GM12892 (cell line): ENCODE measurements around the gene KRTAP5-1.
A peak's percentile ranks its signal among the peaks of the same experiment; 100 is the strongest.

Experiments used
- DNase-seq: peaks from one replicate; pipeline ENCODE4 v3.0.0; 2011; ENCODE audit not compliant: insufficient read length
- FAIRE-seq: peaks from 2 replicates; lab custom pipeline; 2011; peaks lifted over from hg19 to GRCh38; lab: Jason Lieb, UNC
- POLR2A ChIP-seq: IDR thresholded peaks from 2 replicates; pipeline ENCODE4 v1.6.1; 2011; ENCODE audit warnings: low read depth, low read length, control low read depth
- POLR2AphosphoS5 ChIP-seq: IDR thresholded peaks from 2 replicates; pipeline ENCODE4 v1.6.1; 2011; ENCODE audit warnings: low read depth, low read length, control low read depth
- TAF1 ChIP-seq: IDR thresholded peaks from 2 replicates; pipeline ENCODE4 v1.6.1; 2011; ENCODE audit warnings: low read depth, mild to moderate bottlenecking, control low read depth, low read length, borderline replicate concordance

The KRTAP5-1 gene

DNA sequence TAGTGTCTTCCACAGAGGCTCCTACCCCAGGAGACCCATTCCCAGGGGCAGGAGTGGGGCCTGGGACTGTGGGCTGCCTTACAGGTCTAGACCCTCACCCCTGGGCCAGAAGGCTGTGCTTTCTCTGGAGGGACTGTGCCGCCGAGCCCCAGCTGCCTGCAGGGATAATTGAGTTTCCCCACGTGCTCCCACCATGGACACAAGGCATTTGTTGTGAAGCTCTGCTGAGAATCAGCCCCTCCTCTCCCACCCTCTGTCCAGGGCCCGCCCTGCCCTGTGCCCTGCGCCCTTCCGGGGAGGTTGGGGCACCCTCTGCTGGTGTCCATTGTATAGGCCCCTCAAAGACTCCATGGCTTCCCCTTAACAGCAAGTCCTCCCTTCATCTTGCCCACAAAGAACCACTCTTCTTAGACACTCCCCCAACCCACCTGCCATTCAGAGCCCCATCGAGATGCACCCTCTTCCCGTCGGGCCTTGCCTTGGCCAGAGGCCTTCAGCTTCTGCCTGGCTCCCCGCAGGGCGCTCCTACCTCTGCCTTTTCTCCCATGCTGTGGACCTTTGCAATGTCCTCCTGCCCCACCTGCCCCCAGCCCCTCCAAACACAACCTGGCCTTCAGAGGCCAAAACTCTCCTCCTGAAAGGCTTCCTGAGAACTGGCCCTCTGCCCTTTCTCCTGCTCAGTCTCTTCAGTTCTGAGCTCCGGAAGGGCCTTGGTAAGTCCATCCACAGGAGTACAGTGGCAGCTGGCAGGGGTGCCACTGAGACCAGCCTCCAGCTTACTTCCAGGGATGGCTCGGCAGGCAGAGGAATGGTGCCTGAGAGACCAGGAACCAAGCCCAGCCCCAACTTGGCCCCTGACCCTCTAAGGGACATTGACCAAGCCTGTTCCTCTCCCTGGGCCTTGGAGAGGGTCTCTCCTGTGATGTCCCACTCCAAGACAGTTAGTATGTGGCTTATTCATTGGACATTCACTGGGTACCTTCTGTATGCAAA is 35.4 kb downstream of the KRTAP5-1 start:
- no peak for FAIRE-seq
- DNase-seq = no peak
- TF ChIP-seq TAF1 = no peak
- no peak for TF ChIP-seq POLR2A
- TF ChIP-seq POLR2AphosphoS5 = no peak

DNA sequence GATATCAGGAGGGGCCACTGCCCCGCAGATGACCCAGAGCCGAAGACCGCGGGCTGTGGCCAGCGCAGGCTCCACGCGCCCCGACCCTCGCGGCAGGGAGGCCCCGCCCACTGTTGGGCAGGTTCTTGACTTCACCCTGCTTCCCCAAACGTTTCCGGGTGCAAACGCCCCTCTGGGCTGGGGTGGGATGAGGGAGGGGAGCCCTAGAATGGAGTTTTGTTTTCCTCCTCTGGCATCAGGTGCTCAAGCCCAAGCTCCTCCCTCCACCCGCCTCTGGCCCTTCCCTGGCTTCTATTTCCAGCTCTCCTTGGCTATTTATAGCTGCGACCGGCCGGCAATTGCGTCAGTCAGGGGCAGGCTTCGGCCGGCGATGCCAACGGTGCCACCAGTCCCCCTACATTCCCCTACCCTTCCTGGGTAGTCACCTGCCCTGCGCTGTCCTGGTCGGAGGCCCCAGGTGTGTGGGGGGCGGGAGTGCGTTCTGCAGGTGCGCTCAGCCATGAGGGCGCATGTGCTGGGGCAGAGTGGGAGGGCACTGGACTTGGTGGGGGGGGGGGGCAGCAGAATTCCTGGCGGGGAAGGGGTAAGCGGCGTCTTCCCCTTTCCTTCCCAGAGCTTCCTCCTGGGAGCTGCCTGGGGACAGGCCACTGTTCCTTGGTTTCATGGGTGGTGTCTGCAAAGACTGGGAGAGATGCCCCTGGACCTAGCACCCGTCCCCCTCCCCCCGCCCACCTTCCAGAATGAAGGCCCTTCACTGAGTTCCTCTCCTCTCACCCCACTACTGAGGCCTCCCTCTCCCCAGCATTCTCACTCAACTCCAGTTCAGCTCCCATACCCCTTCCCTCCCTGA is 36.6 kb downstream of the KRTAP5-1 start:
- no peak for TF ChIP-seq POLR2A
- TF ChIP-seq TAF1 = no peak
- TF ChIP-seq POLR2AphosphoS5 = no peak
- FAIRE-seq = no peak
- DNase-seq = no peak

DNA sequence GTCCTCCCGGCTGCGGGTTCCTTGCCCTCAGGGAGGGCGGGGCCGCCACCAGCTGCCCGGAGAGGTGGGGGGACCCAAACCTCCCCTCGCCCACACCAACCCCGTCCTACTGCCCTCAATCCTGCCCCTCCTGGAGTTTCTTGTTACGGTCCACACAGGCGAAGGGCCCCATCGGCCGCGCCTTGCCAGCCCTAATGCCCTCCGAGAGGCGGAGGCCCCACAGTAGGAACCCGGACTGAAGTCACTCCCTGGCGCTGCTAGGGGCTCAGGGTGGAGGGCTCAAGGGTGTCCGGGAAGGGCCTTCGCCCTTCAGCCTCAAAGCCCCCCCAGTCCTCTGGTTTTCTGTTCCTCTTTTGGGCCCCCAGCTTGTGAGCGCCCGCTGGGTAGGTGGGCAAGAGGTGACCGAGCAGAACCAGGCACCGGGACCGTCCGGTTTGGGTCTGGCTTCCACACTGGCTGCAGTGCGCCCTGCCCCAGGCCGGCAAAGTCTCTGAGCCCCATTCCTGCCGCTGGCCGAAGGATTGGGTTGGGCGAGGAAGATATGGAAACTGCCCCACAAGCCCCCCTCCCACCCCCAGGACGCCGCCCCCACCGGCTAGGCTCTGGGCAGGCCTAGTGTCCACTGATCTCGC is 37.5 kb downstream of the KRTAP5-1 start:
- TF ChIP-seq TAF1 = no peak
- TF ChIP-seq POLR2A = no peak
- TF ChIP-seq POLR2AphosphoS5 = no peak
- no peak for FAIRE-seq
- DNase-seq = no peak

DNA sequence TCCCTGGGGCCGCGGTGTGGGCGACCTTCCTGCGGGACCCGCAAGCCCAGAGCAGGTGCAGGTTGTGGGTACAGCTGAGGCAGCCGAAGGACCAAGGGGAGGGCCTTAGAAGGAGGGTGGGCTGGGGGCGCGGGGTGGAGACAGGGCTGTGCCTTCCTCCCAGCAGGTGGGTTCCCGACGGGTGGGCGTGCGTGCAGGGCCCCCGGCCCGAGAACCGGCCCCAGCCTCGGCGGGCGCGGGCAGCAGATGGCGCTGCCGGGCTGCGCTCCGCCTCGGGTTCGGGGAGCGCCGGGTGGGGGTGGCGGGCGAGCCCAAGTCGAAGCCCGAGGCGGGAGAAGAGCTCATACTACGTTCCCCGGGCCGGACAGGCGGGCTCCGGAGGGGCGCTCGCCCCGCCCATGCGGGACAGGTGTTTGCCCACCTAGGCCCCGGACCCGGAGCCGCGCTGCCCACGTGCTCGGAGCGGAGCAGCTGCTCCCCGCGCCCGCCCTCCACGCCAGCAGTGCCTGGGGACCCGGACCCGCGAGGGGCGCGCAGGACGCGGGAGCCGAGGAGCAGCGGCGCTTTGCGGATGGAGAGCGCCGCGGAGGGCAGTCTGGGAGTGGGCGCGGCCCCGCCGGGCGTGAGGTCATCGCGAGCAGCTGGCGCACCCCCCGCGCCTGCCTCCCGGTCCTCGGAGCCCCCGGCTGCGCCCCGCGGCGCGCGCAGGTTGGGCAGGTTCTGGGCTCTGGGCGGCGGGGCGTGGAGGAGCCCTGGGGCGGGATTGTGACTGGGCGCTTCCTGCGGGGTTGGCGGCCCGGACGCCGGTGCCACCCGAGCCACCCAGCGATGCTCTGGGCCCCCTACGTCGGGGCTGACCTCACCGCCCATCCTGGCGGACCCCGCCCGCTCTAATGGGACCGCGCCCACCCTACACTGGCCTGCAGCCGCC is 38.3 kb downstream of the KRTAP5-1 start:
- FAIRE-seq (no peak), DNase-seq (peak; percentile 78)
- no peak for TF ChIP-seq POLR2AphosphoS5
- TF ChIP-seq POLR2A = no peak
- TF ChIP-seq TAF1 = no peak

DNA sequence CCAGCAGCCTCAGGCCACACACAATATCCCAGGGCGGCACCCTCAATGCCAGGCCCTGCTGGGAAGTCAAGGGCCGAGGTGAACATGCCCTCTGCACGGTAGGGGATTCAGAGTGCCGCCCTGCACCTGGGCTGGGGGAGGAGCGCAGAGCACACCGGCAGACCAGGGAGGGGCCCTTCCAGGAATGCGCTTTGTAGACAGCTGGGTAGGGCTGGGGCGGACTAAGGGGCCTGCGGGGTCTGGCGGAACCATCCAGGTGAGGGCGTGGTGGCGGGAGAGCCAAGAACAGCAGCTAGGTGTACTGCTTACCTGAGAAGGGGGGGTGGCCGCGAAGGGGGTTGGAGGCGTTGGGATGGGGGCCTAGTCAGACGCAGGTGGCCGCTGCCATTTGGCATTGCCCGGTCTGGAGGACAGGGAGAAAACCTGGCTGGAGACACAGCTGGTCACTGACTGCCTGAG is 39.0 kb downstream of the KRTAP5-1 start:
- TF ChIP-seq POLR2AphosphoS5 (no peak), POLR2A (no peak), TAF1 (no peak)
- DNase-seq = no peak
- FAIRE-seq = no peak

DNA sequence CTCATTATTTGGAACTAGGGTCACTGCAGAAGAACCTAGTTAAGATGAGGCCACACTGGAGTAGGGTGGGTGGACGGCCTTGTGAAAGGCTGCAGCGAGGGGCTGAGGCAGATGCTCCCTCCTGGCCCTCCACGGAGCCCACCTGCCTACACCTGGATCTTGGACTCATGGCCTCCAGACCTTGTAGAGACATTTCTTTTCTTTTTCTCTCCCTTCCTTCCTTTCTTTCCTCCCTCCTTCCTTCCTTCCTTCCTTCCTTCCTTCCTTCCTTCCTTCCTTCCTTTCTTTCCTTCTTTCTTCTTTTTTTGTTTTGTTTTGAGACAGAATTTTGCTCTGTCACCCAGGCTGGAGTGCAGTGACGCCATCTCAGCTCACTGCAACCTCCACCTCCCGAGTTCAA is 39.7 kb downstream of the KRTAP5-1 start:
- FAIRE-seq = no peak
- no peak for DNase-seq

DNA sequence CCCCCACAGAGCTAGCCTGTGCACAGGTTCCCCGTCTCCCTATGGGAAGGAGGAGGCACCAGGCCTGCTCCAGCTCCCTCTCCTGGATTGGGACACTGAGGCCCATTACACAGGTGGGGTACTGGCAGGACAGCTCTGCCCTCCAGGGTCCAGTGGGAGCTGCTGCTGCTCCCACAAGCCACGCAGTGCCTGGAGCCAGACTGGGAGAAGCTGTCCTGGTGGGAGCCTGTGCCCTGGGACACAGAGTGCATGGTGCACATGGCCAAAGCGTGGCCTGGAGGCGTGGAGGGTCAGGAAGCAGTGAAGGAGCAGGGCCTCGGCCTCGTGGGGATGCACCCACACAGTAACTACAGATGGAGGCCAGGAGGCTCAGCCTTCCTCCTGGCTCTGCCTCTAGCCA is 40.5 kb downstream of the KRTAP5-1 start:
- FAIRE-seq (no peak), DNase-seq (no peak)
- TF ChIP-seq POLR2AphosphoS5 (no peak), TAF1 (no peak), POLR2A (no peak)

More for the DNA sequence above, 39.7 kb downstream of the KRTAP5-1 start:
- TF ChIP-seq TAF1 (no peak), POLR2A (no peak), POLR2AphosphoS5 (no peak)

- FAIRE-seq (no peak), DNase-seq (no peak)
- TF ChIP-seq POLR2A (no peak), POLR2AphosphoS5 (no peak), TAF1 (no peak)
Measured at GRCh38 chr11:1543606-1544263, 41.3 kb downstream of the KRTAP5-1 start.

- no peak for TF ChIP-seq TAF1
- TF ChIP-seq POLR2AphosphoS5 = no peak
- TF ChIP-seq POLR2A = no peak
- FAIRE-seq (no peak), DNase-seq (no peak)
Measured at GRCh38 chr11:1542267-1542666, 42.8 kb downstream of the KRTAP5-1 start.
